Glomerular endothelial cell (primary cell): Measurements from ENCODE around the gene SF3B4. TPM values are rescaled to one million over a fixed set of nuclear protein-coding genes. Genes with fewer than 3 reads are reported as not detected.
"Not testable (repeated sequence)": the region's sequence is repeated elsewhere in the genome, so short reads cannot be mapped to it uniquely, and the experiment has no call there.

Experiments
- DNase-seq: peaks from one replicate; pipeline ENCODE4 v3.0.0-alpha.2; 2011; ENCODE audit warnings: low read depth, low spot score; ENCODE audit errors: extremely low read depth
- total RNA-seq: library from RNA; depleted of rRNA; stranded (reverse); fragments of >200 nt; gene quantifications from 2 replicates; pipeline ENCODE4 v1.2.3, GENCODE V29; 2015

SF3B4 gene
- total RNA-seq, result 13.0 and 20.0 TPM in 2 replicates

GRCh38 chr1:149927563-149928400, at the start of gene SF3B4:
SF3B4 (minus strand) TSS chr1:149927803; CDS start chr1:149927759, 44 bp downstream.
- no peak for DNase-seq

- DNase-seq, result no peak
Observed at GRCh38 chr1:149977345-149977744, 49.7 kb upstream of the SF3B4 start.

- no peak for DNase-seq
Observed at GRCh38 chr1:149972547-149972946, 44.9 kb upstream of the SF3B4 start.

GRCh38 chr1:149967646-149968045, 40.0 kb upstream of the SF3B4 start:
- DNase-seq, result no peak

- DNase-seq, result no peak
Observed at GRCh38 chr1:149967041-149967440, 39.4 kb upstream of the SF3B4 start.

- DNase-seq, result no peak
Observed at GRCh38 chr1:149966405-149966804, 38.8 kb upstream of the SF3B4 start.

- DNase-seq, result no peak
Observed at GRCh38 chr1:149965440-149965839, 37.8 kb upstream of the SF3B4 start.

- no peak for DNase-seq
Observed at GRCh38 chr1:149963358-149963757, 35.8 kb upstream of the SF3B4 start.

- DNase-seq, result no peak
Observed at GRCh38 chr1:149962736-149963135, 35.1 kb upstream of the SF3B4 start.

- DNase-seq, result peak; percentile 58
Observed at GRCh38 chr1:149962039-149962647, 34.5 kb upstream of the SF3B4 start.

GRCh38 chr1:149957548-149957947, 29.9 kb upstream of the SF3B4 start:
- not testable (repeated sequence) for DNase-seq

GRCh38 chr1:149949911-149950310, 22.3 kb upstream of the SF3B4 start:
- DNase-seq, result no peak

- no peak for DNase-seq
Observed at GRCh38 chr1:149945206-149945605, 17.6 kb upstream of the SF3B4 start.

- no peak for DNase-seq
Observed at GRCh38 chr1:149942885-149943284, 15.3 kb upstream of the SF3B4 start.

- DNase-seq, result no peak
Observed at GRCh38 chr1:149942207-149942606, 14.6 kb upstream of the SF3B4 start.

GRCh38 chr1:149940427-149940826, 12.8 kb upstream of the SF3B4 start:
- no peak for DNase-seq

- not testable (repeated sequence) for DNase-seq
Observed at GRCh38 chr1:149938668-149939003, 11.0 kb upstream of the SF3B4 start.

- no peak for DNase-seq
Observed at GRCh38 chr1:149937759-149938158, 10.2 kb upstream of the SF3B4 start.

GRCh38 chr1:149936992-149937705, 9.5 kb upstream of the SF3B4 start:
- no peak for DNase-seq

- DNase-seq, result no peak
Observed at GRCh38 chr1:149936170-149936991, 8.8 kb upstream of the SF3B4 start, which contains the start of gene MTMR11. MTMR11 (minus strand) TSS chr1:149936879; CDS start chr1:149936647, 232 bp downstream.

- no peak for DNase-seq
Observed at GRCh38 chr1:149934356-149934755, 6.8 kb upstream of the SF3B4 start.
